ENCODE data around the gene LRRC49.

DNA sequence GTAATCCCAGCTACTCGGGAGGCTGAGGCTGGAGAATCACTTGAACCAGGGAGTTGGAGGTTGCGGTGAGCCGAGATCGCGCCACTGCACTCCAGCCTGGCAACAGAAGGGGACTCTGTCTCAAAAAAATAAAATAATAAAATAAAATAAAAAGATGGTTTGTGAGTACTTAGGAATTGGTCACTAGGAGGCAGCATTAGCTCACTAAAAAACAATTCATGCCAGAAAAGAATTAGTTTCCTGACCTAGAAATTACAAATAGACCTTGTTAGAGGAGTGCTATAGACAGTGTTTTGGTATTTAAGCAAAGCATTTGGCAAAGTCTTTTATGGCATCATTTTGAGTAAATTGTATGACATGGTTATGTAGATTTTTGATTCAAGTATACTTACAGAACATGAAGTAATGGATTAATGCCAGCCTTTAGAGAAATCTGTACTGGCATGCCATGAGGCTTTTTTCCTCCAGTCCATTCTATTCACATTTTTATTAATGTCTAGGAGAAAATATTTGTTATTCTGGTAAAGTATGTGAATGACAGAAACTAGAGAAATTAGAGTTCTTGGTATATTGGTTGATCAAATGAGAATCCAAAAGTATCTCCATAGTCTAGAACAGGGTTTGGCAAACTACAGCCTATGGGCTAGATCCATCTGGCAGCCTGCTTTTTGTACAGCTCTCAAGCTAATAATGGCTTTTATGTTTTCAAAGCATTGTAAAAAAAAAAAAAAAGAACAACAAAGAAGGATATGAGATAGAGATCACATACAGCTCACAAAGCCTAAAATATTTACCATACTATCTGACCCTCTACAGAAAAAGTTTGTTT lies 81.6 kb downstream of the LRRC49 start:
- TF ChIP-seq, protein P1, sequence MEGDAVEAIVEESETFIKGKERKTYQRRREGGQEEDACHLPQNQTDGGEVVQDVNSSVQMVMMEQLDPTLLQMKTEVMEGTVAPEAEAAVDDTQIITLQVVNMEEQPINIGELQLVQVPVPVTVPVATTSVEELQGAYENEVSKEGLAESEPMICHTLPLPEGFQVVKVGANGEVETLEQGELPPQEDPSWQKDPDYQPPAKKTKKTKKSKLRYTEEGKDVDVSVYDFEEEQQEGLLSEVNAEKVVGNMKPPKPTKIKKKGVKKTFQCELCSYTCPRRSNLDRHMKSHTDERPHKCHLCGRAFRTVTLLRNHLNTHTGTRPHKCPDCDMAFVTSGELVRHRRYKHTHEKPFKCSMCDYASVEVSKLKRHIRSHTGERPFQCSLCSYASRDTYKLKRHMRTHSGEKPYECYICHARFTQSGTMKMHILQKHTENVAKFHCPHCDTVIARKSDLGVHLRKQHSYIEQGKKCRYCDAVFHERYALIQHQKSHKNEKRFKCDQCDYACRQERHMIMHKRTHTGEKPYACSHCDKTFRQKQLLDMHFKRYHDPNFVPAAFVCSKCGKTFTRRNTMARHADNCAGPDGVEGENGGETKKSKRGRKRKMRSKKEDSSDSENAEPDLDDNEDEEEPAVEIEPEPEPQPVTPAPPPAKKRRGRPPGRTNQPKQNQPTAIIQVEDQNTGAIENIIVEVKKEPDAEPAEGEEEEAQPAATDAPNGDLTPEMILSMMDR (IDR thresholded peaks at IDR 0.05), result peak in 3 of 6 experiments; percentile 21 to 50 (median 34)
- TF ChIP-seq POLR2A (IDR thresholded peaks at IDR 0.05), result no peak

All from thyroid gland (tissue), 4 donors.